PFSK-1 (cell line): ENCODE data around the gene SERPINI1.

ENCODE experiments used
- FOXP2 ChIP-seq: optimal IDR thresholded peaks from 2 replicates; pipeline ENCODE3; 2011; ENCODE audit warnings: borderline replicate concordance, control low read depth, inconsistent platforms; ENCODE audit not compliant: insufficient read depth; ENCODE audit errors: extremely low read length, extremely low read depth
- POLR2AphosphoS5 ChIP-seq: IDR thresholded peaks from 2 replicates; pipeline ENCODE4 v1.6.1; 2012; ENCODE audit warnings: low read depth, mild to moderate bottlenecking, control low read depth, low read length, moderate library complexity
- SIN3A ChIP-seq: IDR thresholded peaks from 2 replicates; pipeline ENCODE4 v1.6.1; 2012; ENCODE audit warnings: mild to moderate bottlenecking, low read length, moderate library complexity, borderline replicate concordance; ENCODE audit not compliant: insufficient read depth
- TAF1 ChIP-seq: IDR thresholded peaks from 2 replicates; pipeline ENCODE4 v1.6.1; 2012; ENCODE audit warnings: low read length, control low read depth, borderline replicate concordance; ENCODE audit not compliant: insufficient read depth
- TF ChIP-seq, protein P1 (sequence below), 2 experiments: IDR thresholded peaks; 2 replicates each; pipeline versions ENCODE4 v1.6.1 to v1.8.0; 2011 to 2012; ENCODE audit warnings: low read depth in 2 of 2, low read length in 2 of 2, control low read depth in 1 of 2, inconsistent platforms in 1 of 2, mild to moderate bottlenecking in 1 of 2, moderate library complexity in 1 of 2; ENCODE audit not compliant: insufficient read depth in 1 of 2

Gene SERPINI1

DNA sequence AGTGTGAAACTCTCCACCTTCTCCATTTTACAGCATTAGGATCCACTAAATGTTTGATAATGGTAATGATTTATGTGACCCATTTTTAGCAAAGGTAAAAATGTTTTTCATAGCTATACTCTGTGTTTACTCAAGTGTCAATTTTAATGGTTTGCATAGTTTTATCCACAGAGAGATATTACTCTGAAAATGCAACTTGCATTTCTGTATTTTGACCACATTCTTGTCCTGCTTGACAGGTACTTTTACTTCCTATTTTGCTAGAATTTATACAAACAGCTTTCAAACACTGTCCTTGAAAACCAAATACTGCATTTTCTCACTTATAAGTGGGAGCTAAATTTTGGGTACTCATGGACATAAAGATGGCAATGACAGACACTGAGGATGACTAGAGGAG lies 62.9 kb downstream of the SERPINI1 start:
- TF ChIP-seq, protein P1, sequence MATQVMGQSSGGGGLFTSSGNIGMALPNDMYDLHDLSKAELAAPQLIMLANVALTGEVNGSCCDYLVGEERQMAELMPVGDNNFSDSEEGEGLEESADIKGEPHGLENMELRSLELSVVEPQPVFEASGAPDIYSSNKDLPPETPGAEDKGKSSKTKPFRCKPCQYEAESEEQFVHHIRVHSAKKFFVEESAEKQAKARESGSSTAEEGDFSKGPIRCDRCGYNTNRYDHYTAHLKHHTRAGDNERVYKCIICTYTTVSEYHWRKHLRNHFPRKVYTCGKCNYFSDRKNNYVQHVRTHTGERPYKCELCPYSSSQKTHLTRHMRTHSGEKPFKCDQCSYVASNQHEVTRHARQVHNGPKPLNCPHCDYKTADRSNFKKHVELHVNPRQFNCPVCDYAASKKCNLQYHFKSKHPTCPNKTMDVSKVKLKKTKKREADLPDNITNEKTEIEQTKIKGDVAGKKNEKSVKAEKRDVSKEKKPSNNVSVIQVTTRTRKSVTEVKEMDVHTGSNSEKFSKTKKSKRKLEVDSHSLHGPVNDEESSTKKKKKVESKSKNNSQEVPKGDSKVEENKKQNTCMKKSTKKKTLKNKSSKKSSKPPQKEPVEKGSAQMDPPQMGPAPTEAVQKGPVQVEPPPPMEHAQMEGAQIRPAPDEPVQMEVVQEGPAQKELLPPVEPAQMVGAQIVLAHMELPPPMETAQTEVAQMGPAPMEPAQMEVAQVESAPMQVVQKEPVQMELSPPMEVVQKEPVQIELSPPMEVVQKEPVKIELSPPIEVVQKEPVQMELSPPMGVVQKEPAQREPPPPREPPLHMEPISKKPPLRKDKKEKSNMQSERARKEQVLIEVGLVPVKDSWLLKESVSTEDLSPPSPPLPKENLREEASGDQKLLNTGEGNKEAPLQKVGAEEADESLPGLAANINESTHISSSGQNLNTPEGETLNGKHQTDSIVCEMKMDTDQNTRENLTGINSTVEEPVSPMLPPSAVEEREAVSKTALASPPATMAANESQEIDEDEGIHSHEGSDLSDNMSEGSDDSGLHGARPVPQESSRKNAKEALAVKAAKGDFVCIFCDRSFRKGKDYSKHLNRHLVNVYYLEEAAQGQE (IDR thresholded peaks at IDR 0.05; ENCODE audit: insufficient read depth in 1 of 2, low read depth in 2 of 2, low read length in 2 of 2) = no peak
- no peak for TF ChIP-seq FOXP2
- TF ChIP-seq POLR2AphosphoS5 = no peak
- TF ChIP-seq SIN3A = no peak
- TF ChIP-seq TAF1 = no peak

GRCh38 chr3:167808910-167809309 lies 73.4 kb downstream of the SERPINI1 start:
- TF ChIP-seq SIN3A (no peak), POLR2AphosphoS5 (no peak), TAF1 (no peak), FOXP2 (no peak)
- TF ChIP-seq, protein P1 (IDR thresholded peaks at IDR 0.05; ENCODE audit: insufficient read depth in 1 of 2, low read depth in 2 of 2, low read length in 2 of 2) = no peak

GRCh38 chr3:167810236-167810635 lies 74.7 kb downstream of the SERPINI1 start:
- TF ChIP-seq, protein P1 (IDR thresholded peaks at IDR 0.05; ENCODE audit: insufficient read depth in 1 of 2, low read depth in 2 of 2, low read length in 2 of 2) = no peak
- no peak for TF ChIP-seq POLR2AphosphoS5

DNA sequence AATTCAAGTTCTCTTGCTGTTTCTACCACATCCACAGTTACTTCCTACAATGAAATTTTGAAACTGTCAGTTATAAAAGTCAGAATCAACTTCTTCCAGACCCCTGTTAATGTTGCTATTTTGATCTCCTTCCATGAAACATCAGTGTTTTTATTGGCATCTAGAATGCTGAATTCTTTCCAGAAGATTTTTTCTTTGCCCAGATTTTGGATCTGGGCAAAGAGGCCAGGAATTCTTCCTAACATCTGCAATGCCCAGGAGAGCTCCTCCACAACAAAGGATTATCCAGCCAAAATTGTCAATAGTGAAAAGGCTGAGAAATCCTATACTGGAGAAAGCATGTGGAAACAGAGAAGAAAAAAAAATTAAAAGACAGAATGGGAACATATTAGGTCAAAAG lies 75.5 kb downstream of the SERPINI1 start:
- TF ChIP-seq SIN3A = no peak
- no peak for TF ChIP-seq POLR2AphosphoS5
- TF ChIP-seq, protein P1 (IDR thresholded peaks at IDR 0.05; ENCODE audit: insufficient read depth in 1 of 2, low read depth in 2 of 2, low read length in 2 of 2) = no peak
- TF ChIP-seq FOXP2 = no peak
- no peak for TF ChIP-seq TAF1
